ENCODE data around the gene MBD5. TPM values are rescaled to one million over a fixed set of nuclear protein-coding genes. Genes with fewer than 3 reads are reported as not detected.

Gene MBD5
- total RNA-seq, 1 donor from 2014 or later: 14.5 TPM

DNA sequence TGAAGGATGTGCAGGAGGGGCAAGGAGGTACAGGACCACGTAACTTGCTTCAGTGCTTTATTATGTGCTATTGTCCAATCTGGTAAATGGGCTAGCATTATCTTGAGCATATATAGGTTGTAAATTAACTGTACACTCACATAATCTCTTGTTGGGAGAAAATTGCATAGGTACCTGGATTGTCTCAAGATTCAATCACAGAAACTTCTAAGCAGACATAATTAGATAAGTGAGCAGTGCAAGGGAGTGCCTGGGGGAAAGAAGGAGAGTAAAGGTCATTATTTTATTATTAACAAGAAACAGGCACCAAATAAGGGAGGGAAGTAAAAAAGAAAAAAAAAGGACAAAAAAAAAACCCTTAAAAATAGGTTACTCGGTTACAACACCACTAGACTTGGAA, 186.2 kb downstream of the MBD5 start:
- no peaks in the 10 kb centered on the region for H3K27me3 ChIP-seq (ENCODE audit: control insufficient read depth, insufficient read depth, low read length)
- no peak overlapping the region for H3K4me3 ChIP-seq (ENCODE audit: low read depth, low read length)
- no peaks in the 10 kb centered on the region for H3K36me3 ChIP-seq (ENCODE audit: control insufficient read depth, insufficient read depth, low read length)
- DNase-seq (ENCODE audit: low read depth): no peak
- TF ChIP-seq, protein P1, sequence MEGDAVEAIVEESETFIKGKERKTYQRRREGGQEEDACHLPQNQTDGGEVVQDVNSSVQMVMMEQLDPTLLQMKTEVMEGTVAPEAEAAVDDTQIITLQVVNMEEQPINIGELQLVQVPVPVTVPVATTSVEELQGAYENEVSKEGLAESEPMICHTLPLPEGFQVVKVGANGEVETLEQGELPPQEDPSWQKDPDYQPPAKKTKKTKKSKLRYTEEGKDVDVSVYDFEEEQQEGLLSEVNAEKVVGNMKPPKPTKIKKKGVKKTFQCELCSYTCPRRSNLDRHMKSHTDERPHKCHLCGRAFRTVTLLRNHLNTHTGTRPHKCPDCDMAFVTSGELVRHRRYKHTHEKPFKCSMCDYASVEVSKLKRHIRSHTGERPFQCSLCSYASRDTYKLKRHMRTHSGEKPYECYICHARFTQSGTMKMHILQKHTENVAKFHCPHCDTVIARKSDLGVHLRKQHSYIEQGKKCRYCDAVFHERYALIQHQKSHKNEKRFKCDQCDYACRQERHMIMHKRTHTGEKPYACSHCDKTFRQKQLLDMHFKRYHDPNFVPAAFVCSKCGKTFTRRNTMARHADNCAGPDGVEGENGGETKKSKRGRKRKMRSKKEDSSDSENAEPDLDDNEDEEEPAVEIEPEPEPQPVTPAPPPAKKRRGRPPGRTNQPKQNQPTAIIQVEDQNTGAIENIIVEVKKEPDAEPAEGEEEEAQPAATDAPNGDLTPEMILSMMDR (IDR thresholded peaks at IDR 0.05; ENCODE audit: insufficient read depth, low read length, poor library complexity, severe bottlenecking): no peak

DNA sequence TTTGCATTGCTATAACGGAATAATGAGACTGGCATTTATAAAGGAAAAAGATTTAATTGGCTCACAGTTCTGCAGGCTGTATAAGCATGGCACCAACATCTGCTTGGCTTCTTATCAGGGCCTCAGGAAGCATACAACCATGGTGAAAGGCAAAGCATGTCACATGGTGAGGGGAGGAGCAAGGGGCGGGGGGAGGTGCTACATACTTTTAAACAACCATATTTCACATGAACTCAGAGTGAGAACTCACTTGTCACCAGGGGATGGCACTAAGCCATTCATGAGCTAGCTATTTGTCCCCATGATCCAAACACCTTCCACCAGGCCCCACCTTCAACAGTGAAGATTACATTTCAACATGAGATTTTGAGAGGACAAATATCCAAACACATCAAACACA, 188.7 kb downstream of the MBD5 start:
- Histone ChIP-seq H3K4me3 (ENCODE audit: low read depth, low read length) (no peak overlapping the region), H3K27me3 (ENCODE audit: control insufficient read depth, insufficient read depth, low read length) (no peaks in the 10 kb centered on the region), H3K36me3 (ENCODE audit: control insufficient read depth, insufficient read depth, low read length) (no peaks in the 10 kb centered on the region)
- TF ChIP-seq, protein P1 (IDR thresholded peaks at IDR 0.05; ENCODE audit: insufficient read depth, low read length, poor library complexity, severe bottlenecking): no peak
- no peak for DNase-seq (ENCODE audit: low read depth)

DNA sequence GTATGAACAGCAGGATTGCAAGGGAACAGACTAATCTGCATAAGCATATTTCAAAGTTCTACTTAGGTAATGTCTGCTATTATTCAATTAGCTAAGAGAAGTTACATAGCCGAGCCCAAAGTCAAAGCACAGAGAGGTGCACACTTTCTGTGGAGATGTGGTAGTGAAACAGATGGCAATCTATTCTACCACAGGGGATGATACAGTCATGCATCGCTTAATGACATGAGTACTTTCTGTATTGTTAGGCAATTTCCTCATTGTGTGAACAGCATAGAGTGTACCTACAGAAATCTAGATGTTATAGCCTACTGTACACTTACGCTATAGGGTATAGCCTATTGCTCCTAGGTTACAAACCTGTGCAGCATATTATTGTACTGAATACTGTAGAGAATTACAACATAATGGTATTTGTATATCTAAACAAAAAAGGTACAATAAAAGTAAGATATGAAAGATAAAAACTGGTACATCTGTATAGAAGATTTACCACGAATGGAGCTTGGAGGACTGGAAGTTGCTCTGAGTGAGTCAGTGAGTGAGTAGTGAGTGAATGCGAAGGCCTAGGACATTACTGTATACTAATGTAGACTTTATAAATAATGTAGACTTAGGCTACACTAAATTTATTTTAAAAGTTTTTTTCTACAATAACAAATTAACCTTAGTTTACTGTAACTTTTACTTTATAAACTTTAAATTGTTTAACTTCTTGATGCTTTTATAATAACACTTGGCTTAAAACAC, 197.6 kb downstream of the MBD5 start:
- no peaks in the 10 kb centered on the region for H3K36me3 ChIP-seq (ENCODE audit: control insufficient read depth, insufficient read depth, low read length)
- DNase-seq (ENCODE audit: low read depth): no peak
- no peaks in the 10 kb centered on the region for H3K27me3 ChIP-seq (ENCODE audit: control insufficient read depth, insufficient read depth, low read length)
- TF ChIP-seq, protein P1 (IDR thresholded peaks at IDR 0.05; ENCODE audit: insufficient read depth, low read length, poor library complexity, severe bottlenecking): no peak
- H3K4me3 ChIP-seq (ENCODE audit: low read depth, low read length): no peak overlapping the region

DNA sequence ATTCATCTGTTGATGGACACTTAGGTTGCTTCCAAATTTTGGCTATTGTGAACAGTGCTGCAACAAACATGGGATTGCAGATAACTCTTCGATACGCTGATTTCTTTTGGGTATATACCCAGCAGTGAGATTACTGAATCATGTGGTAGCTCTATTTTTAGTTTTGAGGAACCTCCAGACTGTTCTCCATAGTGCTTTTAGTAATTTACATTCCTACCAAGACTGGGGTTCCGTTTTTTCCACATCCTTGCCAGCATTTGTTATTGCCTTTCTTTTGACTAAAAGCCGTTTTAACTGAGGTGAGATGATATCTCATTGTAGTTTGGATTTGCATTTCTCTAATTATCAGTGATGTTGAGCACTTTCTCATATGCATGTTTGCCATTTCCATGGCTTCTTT, 200.3 kb downstream of the MBD5 start:
- Histone ChIP-seq H3K4me3 (ENCODE audit: low read depth, low read length) (no peak overlapping the region), H3K27me3 (ENCODE audit: control insufficient read depth, insufficient read depth, low read length) (no peaks in the 10 kb centered on the region), H3K36me3 (ENCODE audit: control insufficient read depth, insufficient read depth, low read length) (no peaks in the 10 kb centered on the region)
- TF ChIP-seq, protein P1 (IDR thresholded peaks at IDR 0.05; ENCODE audit: insufficient read depth, low read length, poor library complexity, severe bottlenecking): no peak
- DNase-seq (ENCODE audit: low read depth): no peak

DNA sequence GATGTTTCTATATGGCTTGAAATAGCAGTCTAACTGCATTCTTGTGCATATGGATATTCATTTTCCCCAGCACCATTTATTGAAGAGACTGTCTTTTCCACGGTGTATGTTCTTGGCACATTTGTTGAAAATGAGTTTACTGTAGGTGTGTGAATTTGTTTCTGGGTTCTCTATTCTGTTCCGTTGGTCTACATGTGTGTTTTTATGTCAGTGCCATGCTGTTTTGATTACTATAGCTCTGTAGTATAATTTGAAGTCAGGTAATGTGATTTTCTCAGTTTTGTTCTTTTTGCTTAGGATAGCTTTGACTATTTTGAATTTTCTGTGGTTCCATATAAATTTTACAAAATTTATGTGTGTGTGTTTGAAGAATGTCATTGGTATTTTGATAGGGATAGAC, 201.0 kb downstream of the MBD5 start:
- no peak overlapping the region for H3K4me3 ChIP-seq (ENCODE audit: low read depth, low read length)
- TF ChIP-seq, protein P1 (IDR thresholded peaks at IDR 0.05; ENCODE audit: insufficient read depth, low read length, poor library complexity, severe bottlenecking): no peak
- H3K27me3 ChIP-seq (ENCODE audit: control insufficient read depth, insufficient read depth, low read length): no peaks in the 10 kb centered on the region
- no peaks in the 10 kb centered on the region for H3K36me3 ChIP-seq (ENCODE audit: control insufficient read depth, insufficient read depth, low read length)
- DNase-seq (ENCODE audit: low read depth): no peak

DNA sequence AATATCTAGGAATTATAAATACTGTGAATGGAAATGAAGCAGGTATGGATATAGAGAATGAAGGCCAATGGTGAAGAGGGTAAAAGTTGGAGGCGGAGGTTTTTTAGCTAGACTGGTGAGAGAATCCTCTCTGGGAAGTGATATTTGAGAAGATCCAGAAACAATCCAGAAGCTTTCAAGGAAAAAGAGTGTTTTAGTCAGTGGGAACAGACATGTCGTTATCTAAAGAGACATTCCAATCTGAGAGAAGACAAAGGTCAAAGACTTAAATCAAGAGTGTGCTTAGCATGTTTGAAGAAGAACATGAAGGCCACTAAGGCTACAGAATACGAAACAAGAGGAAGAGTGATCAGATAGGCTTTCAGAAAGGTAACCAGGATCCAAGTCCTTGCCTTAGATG, 211.0 kb downstream of the MBD5 start:
- TF ChIP-seq, protein P1 (IDR thresholded peaks at IDR 0.05; ENCODE audit: insufficient read depth, low read length, poor library complexity, severe bottlenecking): no peak
- H3K36me3 ChIP-seq (ENCODE audit: control insufficient read depth, insufficient read depth, low read length): no peaks in the 10 kb centered on the region
- H3K4me3 ChIP-seq (ENCODE audit: low read depth, low read length): no peak overlapping the region
- DNase-seq (ENCODE audit: low read depth): no peak
- H3K27me3 ChIP-seq (ENCODE audit: control insufficient read depth, insufficient read depth, low read length): no peaks in the 10 kb centered on the region

Data from kidney epithelial cell (primary cell).